HepG2 (cell line): ENCODE results near the gene TECPR1. TPM values are rescaled to one million over a fixed set of nuclear protein-coding genes. Genes with fewer than 3 reads are reported as not detected.

Experiments
- AKAP8 ChIP-seq: sonication (generic); formaldehyde crosslinking; IDR thresholded peaks from 2 replicates; pipeline ENCODE4 v1.5.1; 2020; ENCODE audit warnings: mild to moderate bottlenecking, missing genetic modification reagents
- CTCF ChIP-seq: sonication (generic); formaldehyde crosslinking; IDR thresholded peaks from 2 replicates; pipeline ENCODE4 v1.5.0; 2020; ENCODE audit warnings: mild to moderate bottlenecking, missing genetic modification reagents, moderate library complexity
- FOSL1 ChIP-seq: sonication (generic); formaldehyde crosslinking; IDR thresholded peaks from 2 replicates; pipeline ENCODE4 v1.9.0; 2021; ENCODE audit warnings: missing genetic modification reagents, borderline replicate concordance
- HMG20B ChIP-seq: conservative IDR thresholded peaks from 2 replicates; pipeline ENCODE4 v1.6.1; 2016; ENCODE audit warnings: missing genetic modification reagents, missing compliant biosample characterization
- IRF2 ChIP-seq: IDR thresholded peaks from 2 replicates; pipeline ENCODE4 v1.6.1; 2018; ENCODE audit warnings: missing genetic modification reagents, missing compliant biosample characterization
- MEF2D ChIP-seq: sonication (generic); formaldehyde crosslinking; IDR thresholded peaks from 2 replicates; pipeline ENCODE4 v1.5.1; 2020; ENCODE audit warnings: mild to moderate bottlenecking, missing genetic modification reagents
- NFATC3 ChIP-seq: sonication (generic); formaldehyde crosslinking; IDR thresholded peaks from 2 replicates; pipeline ENCODE4 v1.5.1; 2020; ENCODE audit warnings: mild to moderate bottlenecking, missing genetic modification reagents
- PHF5A ChIP-seq: IDR thresholded peaks from one replicate; pipeline ENCODE4 v1.6.1; 2018; ENCODE audit warnings: low read depth, missing genetic modification reagents; ENCODE audit not compliant: unreplicated experiment
- RXRA ChIP-seq: sonication (generic); formaldehyde crosslinking; IDR thresholded peaks from 2 replicates; pipeline ENCODE4 v1.5.1; 2020; ENCODE audit warnings: missing genetic modification reagents
- ZFAT ChIP-seq: sonication (generic); formaldehyde crosslinking; conservative IDR thresholded peaks from 2 replicates; pipeline ENCODE4 v1.8.1; 2023; ENCODE audit warnings: missing genetic modification reagents, inconsistent platforms
- ZNF501 ChIP-seq: sonication (generic); formaldehyde crosslinking; IDR thresholded peaks from 2 replicates; pipeline ENCODE4 v1.5.1; 2020; ENCODE audit warnings: mild to moderate bottlenecking, moderate library complexity, missing genetic modification reagents
- ZNF646 ChIP-seq: sonication (generic); formaldehyde crosslinking; IDR thresholded peaks from 2 replicates; pipeline ENCODE4 v1.9.0; 2021; ENCODE audit warnings: mild to moderate bottlenecking, missing genetic modification reagents
- polyA plus RNA-seq, 8 experiments: library from polyadenylated mRNA; depleted of rRNA in 3 of 8; stranded (reverse) in 7 of 8; unstranded in 1 of 8; fragments of >200 nt; fragmentation: Illumina TruSeq in 4 of 8; extraction: Trizol in 4 of 8; gene quantifications; 2 replicates each; pipeline versions ENCODE4 v1.2.1 to v1.2.3, GENCODE V29; 2011 to 2016; ENCODE audit warnings: low read depth in 4 of 8, missing spikeins in 1 of 8, mixed read lengths in 1 of 8; ENCODE audit not compliant: insufficient read depth in 1 of 8
- total RNA-seq, 5 experiments: library from RNA; depleted of rRNA; stranded (reverse); fragments of >200 nt; fragmentation: Illumina TruSeq; extraction: Trizol; gene quantifications; 2 replicates each; pipeline ENCODE4 v1.2.3, GENCODE V29; 2016; ENCODE audit warnings: low read depth in 1 of 5
- TF ChIP-seq, protein P1 (sequence below): sonication (generic); formaldehyde crosslinking; IDR thresholded peaks from 2 replicates; pipeline ENCODE4 v1.4.0; 2020; ENCODE audit warnings: missing genetic modification reagents, borderline replicate concordance
- TF ChIP-seq, protein P2 (sequence below): sonication (generic); formaldehyde crosslinking; IDR thresholded peaks from 2 replicates; pipeline ENCODE4 v1.4.0; 2020; ENCODE audit warnings: missing genetic modification reagents
- TF ChIP-seq, protein P3 (sequence below): sonication (generic); formaldehyde crosslinking; IDR thresholded peaks from 2 replicates; pipeline ENCODE4 v1.4.0; 2020; ENCODE audit warnings: missing genetic modification reagents, borderline replicate concordance

TECPR1 gene
- total and polyA plus RNA-seq, 2 of the 13 experiments (the other 11 are each of a cell fraction or from before 2014, with no cell fraction given): 2.3 to 6.3 TPM

DNA sequence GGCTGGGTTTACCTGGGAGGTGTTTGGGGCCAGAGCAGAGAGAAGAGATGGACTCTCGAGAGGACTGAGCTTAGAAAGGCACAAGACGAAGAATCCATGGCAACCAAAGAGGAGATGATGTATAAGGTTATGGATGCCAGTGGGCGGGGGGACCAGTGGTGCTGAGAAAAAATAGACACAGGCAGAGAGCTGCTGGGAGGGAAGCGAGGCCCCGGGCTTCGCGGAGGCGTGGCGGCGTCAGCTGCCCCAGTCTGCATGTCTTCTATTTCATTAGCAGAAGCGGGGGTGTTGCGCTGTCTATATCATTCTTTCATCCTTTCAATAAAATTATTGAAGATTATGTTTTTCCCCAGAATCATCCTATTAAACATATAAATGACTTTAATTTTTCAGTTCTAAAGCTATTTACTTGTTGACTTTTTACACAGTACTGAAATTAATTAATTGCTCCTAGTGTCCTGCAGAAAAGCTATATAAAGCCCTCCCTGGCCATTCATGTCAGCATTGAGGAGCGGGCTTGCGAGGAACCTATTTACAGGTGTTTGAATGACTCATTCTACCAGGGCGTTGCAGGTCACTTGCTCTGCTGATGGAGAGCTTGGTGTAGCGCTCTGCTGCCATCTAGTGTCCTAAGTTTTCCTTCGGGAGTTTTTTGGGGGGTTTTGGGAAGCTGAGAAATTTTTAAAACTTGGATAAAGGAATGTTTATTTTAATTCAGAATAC, 83.7 kb downstream of the TECPR1 start (continued):
- TF ChIP-seq, protein P1, sequence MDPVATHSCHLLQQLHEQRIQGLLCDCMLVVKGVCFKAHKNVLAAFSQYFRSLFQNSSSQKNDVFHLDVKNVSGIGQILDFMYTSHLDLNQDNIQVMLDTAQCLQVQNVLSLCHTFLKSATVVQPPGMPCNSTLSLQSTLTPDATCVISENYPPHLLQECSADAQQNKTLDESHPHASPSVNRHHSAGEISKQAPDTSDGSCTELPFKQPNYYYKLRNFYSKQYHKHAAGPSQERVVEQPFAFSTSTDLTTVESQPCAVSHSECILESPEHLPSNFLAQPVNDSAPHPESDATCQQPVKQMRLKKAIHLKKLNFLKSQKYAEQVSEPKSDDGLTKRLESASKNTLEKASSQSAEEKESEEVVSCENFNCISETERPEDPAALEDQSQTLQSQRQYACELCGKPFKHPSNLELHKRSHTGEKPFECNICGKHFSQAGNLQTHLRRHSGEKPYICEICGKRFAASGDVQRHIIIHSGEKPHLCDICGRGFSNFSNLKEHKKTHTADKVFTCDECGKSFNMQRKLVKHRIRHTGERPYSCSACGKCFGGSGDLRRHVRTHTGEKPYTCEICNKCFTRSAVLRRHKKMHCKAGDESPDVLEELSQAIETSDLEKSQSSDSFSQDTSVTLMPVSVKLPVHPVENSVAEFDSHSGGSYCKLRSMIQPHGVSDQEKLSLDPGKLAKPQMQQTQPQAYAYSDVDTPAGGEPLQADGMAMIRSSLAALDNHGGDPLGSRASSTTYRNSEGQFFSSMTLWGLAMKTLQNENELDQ (CRISPR knock-in tag): no peak
- TF ChIP-seq CTCF (CRISPR knock-in tag) (peak; percentile 72), HMG20B (CRISPR knock-in tag) (no peak), FOSL1 (CRISPR knock-in tag) (peak; percentile 59; the same call in 1 of the 2 replicates), AKAP8 (no peak), ZNF646 (CRISPR knock-in tag) (no peak), ZNF501 (CRISPR knock-in tag) (no peak), MEF2D (CRISPR knock-in tag) (no peak), IRF2 (CRISPR knock-in tag) (no peak), NFATC3 (CRISPR knock-in tag) (no peak), RXRA (CRISPR knock-in tag) (peak; percentile 25; the same call in 1 of the 2 replicates), PHF5A (CRISPR knock-in tag) (no peak), ZFAT (CRISPR knock-in tag) (no peak)
- TF ChIP-seq, protein P2, sequence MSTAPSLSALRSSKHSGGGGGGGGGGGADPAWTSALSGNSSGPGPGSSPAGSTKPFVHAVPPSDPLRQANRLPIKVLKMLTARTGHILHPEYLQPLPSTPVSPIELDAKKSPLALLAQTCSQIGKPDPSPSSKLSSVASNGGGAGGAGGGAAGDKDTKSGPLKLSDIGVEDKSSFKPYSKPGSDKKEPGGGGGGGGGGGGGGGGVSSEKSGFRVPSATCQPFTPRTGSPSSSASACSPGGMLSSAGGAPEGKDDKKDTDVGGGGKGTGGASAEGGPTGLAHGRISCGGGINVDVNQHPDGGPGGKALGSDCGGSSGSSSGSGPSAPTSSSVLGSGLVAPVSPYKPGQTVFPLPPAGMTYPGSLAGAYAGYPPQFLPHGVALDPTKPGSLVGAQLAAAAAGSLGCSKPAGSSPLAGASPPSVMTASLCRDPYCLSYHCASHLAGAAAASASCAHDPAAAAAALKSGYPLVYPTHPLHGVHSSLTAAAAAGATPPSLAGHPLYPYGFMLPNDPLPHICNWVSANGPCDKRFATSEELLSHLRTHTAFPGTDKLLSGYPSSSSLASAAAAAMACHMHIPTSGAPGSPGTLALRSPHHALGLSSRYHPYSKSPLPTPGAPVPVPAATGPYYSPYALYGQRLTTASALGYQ (CRISPR knock-in tag): no peak
- TF ChIP-seq, protein P3, sequence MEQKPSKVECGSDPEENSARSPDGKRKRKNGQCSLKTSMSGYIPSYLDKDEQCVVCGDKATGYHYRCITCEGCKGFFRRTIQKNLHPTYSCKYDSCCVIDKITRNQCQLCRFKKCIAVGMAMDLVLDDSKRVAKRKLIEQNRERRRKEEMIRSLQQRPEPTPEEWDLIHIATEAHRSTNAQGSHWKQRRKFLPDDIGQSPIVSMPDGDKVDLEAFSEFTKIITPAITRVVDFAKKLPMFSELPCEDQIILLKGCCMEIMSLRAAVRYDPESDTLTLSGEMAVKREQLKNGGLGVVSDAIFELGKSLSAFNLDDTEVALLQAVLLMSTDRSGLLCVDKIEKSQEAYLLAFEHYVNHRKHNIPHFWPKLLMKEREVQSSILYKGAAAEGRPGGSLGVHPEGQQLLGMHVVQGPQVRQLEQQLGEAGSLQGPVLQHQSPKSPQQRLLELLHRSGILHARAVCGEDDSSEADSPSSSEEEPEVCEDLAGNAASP (CRISPR knock-in tag): peak; percentile 73; the same call in 1 of the 2 replicates
